Progenitor cell of endocrine pancreas (in vitro differentiated cells): ENCODE data around the gene EMILIN3. TPM values are rescaled to one million over a fixed set of nuclear protein-coding genes. Genes with fewer than 3 reads are reported as not detected.

Experiments
- DNase-seq: peaks from one replicate; pipeline ENCODE4 v3.0.0; 2021; ENCODE audit warnings: low spot score; ENCODE audit not compliant: unreplicated experiment
- H3K27ac Mint-ChIP-seq: 2 replicates; pipeline ENCODE4 v1.8.0; 2021; ENCODE audit warnings: mild to moderate bottlenecking, moderate library complexity, mixed read lengths
- H3K27me3 Mint-ChIP-seq: 2 replicates; pipeline ENCODE4 v1.8.0; 2021; ENCODE audit warnings: mixed read lengths
- H3K36me3 Mint-ChIP-seq: 2 replicates; pipeline ENCODE4 v1.8.0; 2022; ENCODE audit warnings: mixed read lengths; ENCODE audit not compliant: insufficient read depth
- H3K4me1 Mint-ChIP-seq: 2 replicates; pipeline ENCODE4 v1.8.0; 2021; ENCODE audit warnings: low read depth, mixed read lengths
- H3K4me3 Mint-ChIP-seq: 2 replicates; pipeline ENCODE4 v1.8.0; 2021; ENCODE audit warnings: low read depth, mild to moderate bottlenecking, moderate library complexity, mixed read lengths
- H3K9me3 Mint-ChIP-seq: 2 replicates; pipeline ENCODE4 v1.8.0; 2021; ENCODE audit warnings: low read depth, mixed read lengths
- total RNA-seq: library from RNA; stranded (reverse); gene quantifications from 2 replicates; pipeline ENCODE4 v1.2.1, GENCODE V29; 2021
- TF ChIP-seq, protein P1 (sequence below): fragments of 200-600 bp; sonication (generic); IDR thresholded peaks from one replicate; pipeline ENCODE4 v1.5.0; 2021; ENCODE audit warnings: antibody characterized with exemption, mild to moderate bottlenecking; ENCODE audit not compliant: unreplicated experiment

The EMILIN3 gene
- total RNA-seq, 1 donor from 2014 or later = 0.96 TPM

DNA sequence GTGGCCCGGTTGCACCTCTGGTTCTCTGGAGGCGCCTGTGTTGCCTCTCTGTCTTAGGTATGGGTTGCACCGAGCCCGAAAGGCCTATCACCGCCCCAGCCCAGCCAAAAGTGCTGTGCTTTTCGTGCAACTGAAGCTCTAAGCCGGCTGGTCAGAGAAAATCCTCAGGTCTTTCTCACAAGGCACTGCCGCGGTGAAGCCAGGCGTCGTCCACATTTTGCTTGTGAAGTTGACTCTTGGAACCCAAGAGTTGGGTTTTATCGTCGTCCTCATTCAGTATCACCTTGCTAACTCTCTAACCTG is 726 bp upstream of the EMILIN3 start:
- Mint-ChIP-seq H3K4me3 (peak overlapping the region; percentile 68), H3K27ac (no peak overlapping the region), H3K4me1 (peaks cover 2% of the 10 kb centered on the region), H3K36me3 (no peaks in the 10 kb centered on the region), H3K9me3 (peaks cover 5% of the 10 kb centered on the region), H3K27me3 (peaks cover 48% of the 10 kb centered on the region)
- no peak for DNase-seq
- TF ChIP-seq, protein P1, sequence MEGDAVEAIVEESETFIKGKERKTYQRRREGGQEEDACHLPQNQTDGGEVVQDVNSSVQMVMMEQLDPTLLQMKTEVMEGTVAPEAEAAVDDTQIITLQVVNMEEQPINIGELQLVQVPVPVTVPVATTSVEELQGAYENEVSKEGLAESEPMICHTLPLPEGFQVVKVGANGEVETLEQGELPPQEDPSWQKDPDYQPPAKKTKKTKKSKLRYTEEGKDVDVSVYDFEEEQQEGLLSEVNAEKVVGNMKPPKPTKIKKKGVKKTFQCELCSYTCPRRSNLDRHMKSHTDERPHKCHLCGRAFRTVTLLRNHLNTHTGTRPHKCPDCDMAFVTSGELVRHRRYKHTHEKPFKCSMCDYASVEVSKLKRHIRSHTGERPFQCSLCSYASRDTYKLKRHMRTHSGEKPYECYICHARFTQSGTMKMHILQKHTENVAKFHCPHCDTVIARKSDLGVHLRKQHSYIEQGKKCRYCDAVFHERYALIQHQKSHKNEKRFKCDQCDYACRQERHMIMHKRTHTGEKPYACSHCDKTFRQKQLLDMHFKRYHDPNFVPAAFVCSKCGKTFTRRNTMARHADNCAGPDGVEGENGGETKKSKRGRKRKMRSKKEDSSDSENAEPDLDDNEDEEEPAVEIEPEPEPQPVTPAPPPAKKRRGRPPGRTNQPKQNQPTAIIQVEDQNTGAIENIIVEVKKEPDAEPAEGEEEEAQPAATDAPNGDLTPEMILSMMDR = no peak

DNA sequence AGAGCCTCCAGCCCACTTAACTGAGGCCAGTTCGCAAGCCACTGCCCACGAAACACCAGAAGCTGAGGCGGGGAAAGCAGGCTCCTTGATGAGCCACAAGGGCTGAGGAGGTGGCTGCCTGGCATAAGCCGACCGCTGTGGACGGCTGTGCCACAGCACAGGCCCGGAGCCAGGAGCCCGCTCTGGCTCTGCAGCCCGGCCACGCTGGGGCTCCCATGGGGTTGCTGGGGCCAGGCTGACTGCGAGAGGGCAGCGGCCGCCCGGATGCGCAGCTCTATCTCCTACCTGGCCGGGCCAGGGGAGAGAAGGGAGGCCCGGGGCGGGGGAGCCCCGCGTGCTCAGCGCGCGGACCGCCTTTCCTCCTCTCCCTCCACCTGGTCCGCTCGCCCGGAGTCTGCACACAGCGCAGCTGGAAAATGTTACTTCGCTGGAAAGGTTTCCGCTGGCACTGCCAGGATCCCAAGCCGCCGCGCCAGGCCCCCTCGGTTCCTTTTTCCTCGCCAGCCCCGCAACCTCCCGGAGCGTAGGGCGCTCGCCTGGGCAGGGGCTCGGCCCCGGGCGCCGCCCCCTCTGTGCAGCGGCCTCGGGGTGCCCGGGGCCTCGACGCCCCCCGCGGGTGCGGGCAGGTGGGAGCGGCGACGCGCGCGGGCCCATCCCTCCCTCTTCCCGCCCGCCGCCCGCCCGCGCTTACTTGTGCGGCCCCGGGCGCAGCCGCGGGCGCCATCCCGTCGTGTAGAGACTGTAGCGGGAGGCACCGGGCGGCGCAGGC is 657 bp downstream of the EMILIN3 start:
- Mint-ChIP-seq H3K27ac (no peak overlapping the region), H3K36me3 (no peaks in the 10 kb centered on the region), H3K9me3 (no peaks in the 10 kb centered on the region), H3K27me3 (peaks cover 43% of the 10 kb centered on the region), H3K4me1 (peaks cover 2% of the 10 kb centered on the region), H3K4me3 (peak overlapping the region; percentile 7)
- DNase-seq = no peak
- TF ChIP-seq, protein P1 = no peak

DNA sequence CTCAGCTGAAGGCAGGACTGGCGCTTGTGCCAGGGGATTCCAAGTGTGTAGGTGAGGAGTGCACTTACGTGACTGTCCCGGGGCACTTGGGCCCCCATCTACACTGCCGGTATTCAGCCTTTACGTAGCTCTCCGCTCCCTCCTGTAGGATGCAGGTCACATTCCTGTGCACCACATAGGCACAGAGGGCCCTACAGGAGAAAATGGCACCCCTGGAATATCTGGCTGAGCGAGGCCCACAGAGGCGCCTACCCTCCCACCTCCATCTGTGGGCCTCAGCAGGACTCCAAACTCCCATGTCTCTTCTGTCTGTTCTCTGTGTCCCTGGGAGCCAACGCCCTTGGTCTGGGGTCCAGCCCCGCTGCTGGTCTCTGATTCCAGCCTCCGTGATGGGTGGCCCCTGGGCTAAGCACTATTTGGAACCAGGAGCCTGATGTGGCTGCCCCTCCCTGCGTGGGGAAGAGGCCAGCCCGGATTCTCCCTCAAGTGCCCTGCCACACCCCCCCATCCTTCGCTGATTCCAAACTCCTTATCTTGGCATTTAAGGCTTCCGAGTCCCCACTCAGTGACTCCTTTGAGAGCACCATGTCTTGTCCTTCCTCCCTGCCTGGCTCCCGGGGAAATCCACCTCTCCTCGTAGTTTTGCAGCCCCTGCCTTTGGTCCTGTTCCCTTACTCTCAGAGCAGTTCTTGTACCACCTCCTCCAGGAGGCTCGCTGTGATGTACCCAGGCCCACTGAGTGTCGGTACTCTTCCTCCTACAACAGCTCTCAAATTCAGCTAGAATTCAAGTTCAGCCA is 1.5 kb downstream of the EMILIN3 start:
- no peak overlapping the region for H3K27ac Mint-ChIP-seq
- peak overlapping the region; percentile 7 for H3K4me3 Mint-ChIP-seq
- no peaks in the 10 kb centered on the region for H3K9me3 Mint-ChIP-seq
- H3K36me3 Mint-ChIP-seq = no peaks in the 10 kb centered on the region
- no peak for DNase-seq
- peaks cover 43% of the 10 kb centered on the region for H3K27me3 Mint-ChIP-seq
- TF ChIP-seq, protein P1 = no peak
- H3K4me1 Mint-ChIP-seq = peaks cover 2% of the 10 kb centered on the region

DNA sequence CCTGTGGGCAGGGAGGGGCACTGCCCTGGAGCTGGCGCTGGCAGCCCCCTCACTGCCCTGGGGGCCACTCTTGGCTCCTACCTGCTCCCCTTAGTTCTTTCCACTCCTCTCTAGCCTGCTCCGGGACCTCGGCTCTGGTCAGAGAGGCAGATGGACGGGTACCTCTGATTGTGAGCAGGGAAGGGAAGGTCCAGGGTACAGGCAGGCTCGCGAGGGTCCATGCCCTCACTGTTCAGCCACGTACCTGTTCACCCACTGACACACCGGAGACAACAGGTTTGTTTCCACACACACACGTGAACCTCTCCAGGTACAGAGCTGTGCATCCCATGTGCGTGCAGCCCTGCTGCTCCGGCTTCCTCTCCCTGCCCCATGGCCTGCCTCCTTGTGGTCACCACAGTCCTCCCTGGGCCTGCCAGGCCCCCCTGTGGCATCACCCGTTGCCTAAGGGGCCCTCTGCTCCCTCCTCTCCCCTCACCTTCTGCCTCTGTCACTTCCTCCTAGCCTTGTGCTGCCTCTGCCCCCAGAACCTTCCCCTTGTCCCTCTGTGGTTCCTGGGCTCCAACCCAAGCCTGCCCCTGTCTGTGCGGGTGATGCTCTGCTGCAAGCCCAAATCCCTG is 2.3 kb downstream of the EMILIN3 start:
- TF ChIP-seq, protein P1 = no peak
- Mint-ChIP-seq H3K27me3 (peaks cover 35% of the 10 kb centered on the region), H3K27ac (no peak overlapping the region), H3K9me3 (no peaks in the 10 kb centered on the region), H3K36me3 (no peaks in the 10 kb centered on the region), H3K4me1 (peaks cover 2% of the 10 kb centered on the region), H3K4me3 (no peak overlapping the region)
- DNase-seq = no peak

DNA sequence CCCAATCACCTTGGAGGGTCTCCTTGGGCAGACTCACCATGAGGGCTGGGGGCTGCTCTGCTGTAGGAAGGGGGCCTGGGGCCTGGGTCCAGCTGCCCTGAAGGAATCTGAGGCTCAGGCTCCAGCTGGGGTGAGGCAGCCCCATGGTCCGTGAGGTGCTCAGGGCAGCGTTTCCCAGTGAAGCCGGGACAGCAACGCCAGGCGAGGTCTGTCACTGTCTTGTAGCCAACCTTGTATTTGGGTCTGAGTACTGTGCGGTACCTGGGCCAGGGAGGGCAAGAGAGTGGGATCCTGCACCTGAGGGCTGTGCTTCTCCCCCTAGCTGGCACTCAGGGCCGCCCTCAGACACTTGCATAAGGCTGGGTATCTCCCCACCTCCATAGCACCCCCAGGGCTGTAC is 3.0 kb downstream of the EMILIN3 start:
- Mint-ChIP-seq H3K27ac (no peak overlapping the region), H3K36me3 (no peaks in the 10 kb centered on the region), H3K4me3 (no peak overlapping the region), H3K9me3 (no peaks in the 10 kb centered on the region), H3K4me1 (peaks cover 2% of the 10 kb centered on the region), H3K27me3 (peaks cover 30% of the 10 kb centered on the region)
- TF ChIP-seq, protein P1 = no peak
- DNase-seq = no peak
